Erythroblast (primary cell): Measurements from ENCODE around the gene EOMES.

Source experiments
- GATA1 ChIP-seq: IDR thresholded peaks from 2 replicates; pipeline ENCODE4 v1.6.1; 2011; ENCODE audit warnings: low read depth, mild to moderate bottlenecking, control low read depth, low read length, moderate library complexity
- POLR2A ChIP-seq: IDR thresholded peaks from 2 replicates; pipeline ENCODE4 v1.6.1; 2011; ENCODE audit warnings: mild to moderate bottlenecking, low read length

GRCh38 chr3:27723815-27724458 lies 1.8 kb upstream of the EOMES start:
- TF ChIP-seq POLR2A (no peak), GATA1 (no peak)
